Psoas muscle (tissue), 8 donors: Measurements from ENCODE around the gene FBXL13. TPM values are rescaled to one million over a fixed set of nuclear protein-coding genes. Genes with fewer than 3 reads are reported as not detected.

Experiments
- ATAC-seq, 4 donors: fragments of 200-7000 bp; cut with Tn5 transposase; one replicate each; pipeline ENCODE4 v1.9.1; 2020; ENCODE audit warnings: moderate library complexity in 3 of 4, mild to moderate bottlenecking in 2 of 4
- DNase-seq, 2 donors: peaks; one replicate each; pipeline ENCODE4 v3.0.0-alpha.2; 2020
- H3K27ac ChIP-seq: fragments of 200-600 bp; one replicate; pipeline ENCODE4 v1.8.0; 2022
- H3K27me3 ChIP-seq, 3 donors: fragments of 200-600 bp in 1 of 3; one replicate each; pipeline versions ENCODE4 v1.6.1 to v1.8.0; 2013 to 2022; ENCODE audit warnings: low read length in 2 of 3, mild to moderate bottlenecking in 2 of 3, moderate library complexity in 1 of 3; ENCODE audit not compliant: insufficient read depth in 3 of 3
- H3K36me3 ChIP-seq, 2 donors: fragments of 200-600 bp in 1 of 2; one replicate each; pipeline versions ENCODE4 v1.6.1 to v1.8.0; 2013 to 2022; ENCODE audit warnings: low read depth in 1 of 2, mild to moderate bottlenecking in 1 of 2, moderate library complexity in 1 of 2; ENCODE audit not compliant: insufficient read depth in 1 of 2
- H3K4me1 ChIP-seq: fragments of 200-600 bp; one replicate; pipeline ENCODE4 v1.8.0; 2022
- H3K4me3 ChIP-seq: fragments of 200-600 bp; one replicate; pipeline ENCODE4 v1.8.0; 2022; ENCODE audit warnings: mild to moderate bottlenecking
- H3K9me3 ChIP-seq: fragments of 200-600 bp; one replicate; pipeline ENCODE4 v1.8.0; 2022
- CTCF ChIP-seq: fragments of 200-600 bp; IDR thresholded peaks from one replicate; pipeline ENCODE4 v1.8.0; 2022; ENCODE audit warnings: antibody characterized with exemption
- WGBS, 3 donors: extraction: QIAGEN DNeasy Blood & Tissue Kit; methylation state at CpG; one replicate each; pipeline versions ENCODE4 v1.1.6 to v1.1.7; 2013; 5-methylcytosine and 5-hydroxymethylcytosine counted together
- intact Hi-C, 2 donors: fragments of 100-400 bp; cut with DNase I; formaldehyde crosslinking; loops; one replicate each; pipeline versions ENCODE4 v1.11.0 to v1.14.2; 2022
- polyA plus RNA-seq, 3 donors: library from polyadenylated mRNA; stranded (reverse); fragments of 200-250 nt; gene quantifications; one replicate each; pipeline ENCODE4 v1.2.3, GENCODE V29; 2013
- total RNA-seq, 4 donors: library from RNA; stranded (reverse); fragmentation: NEBNext Ultra II Directional in 2 of 4; extraction: Animal tissue kit (Norgen Biotek cat#: 25700) in 2 of 4; gene quantifications; one replicate each; pipeline versions ENCODE4 v1.2.1 to v1.2.4, GENCODE V29; 2021 to 2023
- donor health status: healthy with polysubstance abuse.
- donor health status: DM: no; HTN: no; CAD: no; lungs with moderate emphysema.
- donor health status: Bipolar disorder and iron deficiency.
- donor health status: healthy.
- donor health status: DM: yes; HTN: yes; CAD: no.
- donor health status: DM: no; HTN: no; CAD: no.
- donor health status: DM: no; HTN: no; CAD: no.
- donor health status: DM: yes; HTN: yes; CAD: no.

FBXL13 gene
- total and polyA plus RNA-seq, 7 donors: 0.13 to 0.52 (median 0.28) TPM; not detected in 1

- no peaks in the 10 kb centered on the region for H3K36me3 ChIP-seq
- H3K4me1 ChIP-seq: peaks cover 4% of the 10 kb centered on the region
- 5 to 14% (median 10%) methylated on average over 2 of the region's 2 CpGs for WGBS, 3 donors
- intact Hi-C loops: no loop called here
- H3K27me3 ChIP-seq: no peaks in the 10 kb centered on the region
- no peak for ATAC-seq
- no peak overlapping the region for H3K4me3 ChIP-seq
- H3K9me3 ChIP-seq: no peaks in the 10 kb centered on the region
- no peak for DNase-seq
- no peak for TF ChIP-seq CTCF
- H3K27ac ChIP-seq: no peak overlapping the region
Measured at GRCh38 chr7:102992938-102993717, 81.5 kb downstream of the FBXL13 start.

GRCh38 chr7:102992509-102992937 lies 82.1 kb downstream of the FBXL13 start:
- intact Hi-C loops: no loop called here
- 86 to 92% (median 86%) methylated on average over 5 of the region's 5 CpGs for WGBS, 3 donors

GRCh38 chr7:102991540-102992214 lies 82.9 kb downstream of the FBXL13 start:
- Histone ChIP-seq H3K27ac (no peak overlapping the region), H3K9me3 (no peaks in the 10 kb centered on the region), H3K27me3 (no peaks in the 10 kb centered on the region), H3K4me3 (no peak overlapping the region), H3K36me3 (no peaks in the 10 kb centered on the region), H3K4me1 (peaks cover 4% of the 10 kb centered on the region)
- intact Hi-C loops: no loop called here
- ATAC-seq: no peak
- DNase-seq: no peak
- 80 to 90% (median 83%) methylated on average over 2 of the region's 2 CpGs for WGBS, 3 donors
- no peak for TF ChIP-seq CTCF

More at GRCh38 chr7:102992509-102992937, 82.1 kb downstream of the FBXL13 start:
- H3K9me3 ChIP-seq: no peaks in the 10 kb centered on the region
- no peak overlapping the region for H3K4me3 ChIP-seq
- TF ChIP-seq CTCF: no peak
- H3K36me3 ChIP-seq: no peaks in the 10 kb centered on the region
- no peak overlapping the region for H3K27ac ChIP-seq
- no peak for ATAC-seq
- H3K4me1 ChIP-seq: peaks cover 4% of the 10 kb centered on the region
- no peaks in the 10 kb centered on the region for H3K27me3 ChIP-seq
- DNase-seq: no peak

GRCh38 chr7:102991077-102991539 lies 83.5 kb downstream of the FBXL13 start:
- no peak for TF ChIP-seq CTCF
- peaks cover 4% of the 10 kb centered on the region for H3K4me1 ChIP-seq
- DNase-seq (no peak), ATAC-seq (no peak)
- no peaks in the 10 kb centered on the region for H3K27me3 ChIP-seq
- H3K27ac ChIP-seq: no peak overlapping the region
- no peak overlapping the region for H3K4me3 ChIP-seq
- H3K36me3 ChIP-seq: no peaks in the 10 kb centered on the region
- no peaks in the 10 kb centered on the region for H3K9me3 ChIP-seq
- intact Hi-C loops: no loop called here
